ENCODE results near the gene HOXC6. TPM values are rescaled to one million over a fixed set of nuclear protein-coding genes. Genes with fewer than 3 reads are reported as not detected.

HOXC6 gene
- total RNA-seq, 1 experiment from 2014 or later = 10.2 TPM

- H3K36me3 ChIP-seq (ENCODE audit: control insufficient read depth, insufficient read depth, low read length) = no peaks in the 10 kb centered on the region; the same call in 1 of the 2 replicates
- TF ChIP-seq, protein P1, sequence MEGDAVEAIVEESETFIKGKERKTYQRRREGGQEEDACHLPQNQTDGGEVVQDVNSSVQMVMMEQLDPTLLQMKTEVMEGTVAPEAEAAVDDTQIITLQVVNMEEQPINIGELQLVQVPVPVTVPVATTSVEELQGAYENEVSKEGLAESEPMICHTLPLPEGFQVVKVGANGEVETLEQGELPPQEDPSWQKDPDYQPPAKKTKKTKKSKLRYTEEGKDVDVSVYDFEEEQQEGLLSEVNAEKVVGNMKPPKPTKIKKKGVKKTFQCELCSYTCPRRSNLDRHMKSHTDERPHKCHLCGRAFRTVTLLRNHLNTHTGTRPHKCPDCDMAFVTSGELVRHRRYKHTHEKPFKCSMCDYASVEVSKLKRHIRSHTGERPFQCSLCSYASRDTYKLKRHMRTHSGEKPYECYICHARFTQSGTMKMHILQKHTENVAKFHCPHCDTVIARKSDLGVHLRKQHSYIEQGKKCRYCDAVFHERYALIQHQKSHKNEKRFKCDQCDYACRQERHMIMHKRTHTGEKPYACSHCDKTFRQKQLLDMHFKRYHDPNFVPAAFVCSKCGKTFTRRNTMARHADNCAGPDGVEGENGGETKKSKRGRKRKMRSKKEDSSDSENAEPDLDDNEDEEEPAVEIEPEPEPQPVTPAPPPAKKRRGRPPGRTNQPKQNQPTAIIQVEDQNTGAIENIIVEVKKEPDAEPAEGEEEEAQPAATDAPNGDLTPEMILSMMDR (IDR thresholded peaks at IDR 0.05; ENCODE audit: insufficient read depth in 1 of 2, low read depth in 1 of 2, low read length in 1 of 2, severe bottlenecking in 1 of 2, unreplicated experiment in 1 of 2) = no peak
- peaks cover 30% of the 10 kb centered on the region for H3K4me1 Mint-ChIP-seq (ENCODE audit: low read depth, unreplicated experiment)
- POLR2A ChIA-PET = interaction anchor here (0.7 kb wide), 1 partner anchor 12 kb away, joined by 15 read pairs; no protein-coding TSS in a partner anchor
- CTCF ChIA-PET = interaction anchor here (0.6 to 1.4 kb wide), 4 partner anchors 16 to 197 kb away, joined by 3 to 4 read pairs (median 3); no protein-coding TSS in a partner anchor
- H3K9me3 Mint-ChIP-seq (ENCODE audit: unreplicated experiment) = no peaks in the 10 kb centered on the region
- H3K4me3 ChIP-seq (ENCODE audit: low read depth, low read length) = no peak overlapping the region
- H3K4me1 ChIP-seq = peaks cover 65% of the 10 kb centered on the region
- no peak for DNase-seq
- peak overlapping the region; percentile 60 for H3K4me3 Mint-ChIP-seq (ENCODE audit: unreplicated experiment)
- peak overlapping the region; percentile 10 for H3K27ac Mint-ChIP-seq (ENCODE audit: unreplicated experiment)
- peaks cover 6% of the 10 kb centered on the region for H3K36me3 Mint-ChIP-seq (ENCODE audit: insufficient read depth, unreplicated experiment)
- no TSS peak for BruUV-seq (replicated peaks)
- intact Hi-C loops (cut with micrococcal nuclease; ENCODE audit: unreplicated experiment) = no loop called here
- H3K27me3 ChIP-seq (replicated peaks; ENCODE audit: control insufficient read depth, insufficient read depth, low read length) = no peaks in the 10 kb centered on the region
- H3K9me3 ChIP-seq = no peaks in the 10 kb centered on the region
- H3K27me3 Mint-ChIP-seq (ENCODE audit: insufficient read depth, unreplicated experiment) = no peaks in the 10 kb centered on the region
These were observed 17.1 kb upstream of the HOXC6 start for GRCh38 chr12:54010972-54011664.

- Mint-ChIP-seq H3K36me3 (ENCODE audit: insufficient read depth, unreplicated experiment) (peaks cover 6% of the 10 kb centered on the region), H3K4me3 (ENCODE audit: unreplicated experiment) (peak overlapping the region; percentile 60), H3K27me3 (ENCODE audit: insufficient read depth, unreplicated experiment) (no peaks in the 10 kb centered on the region), H3K4me1 (ENCODE audit: low read depth, unreplicated experiment) (peaks cover 30% of the 10 kb centered on the region), H3K27ac (ENCODE audit: unreplicated experiment) (peak overlapping the region; percentile 63), H3K9me3 (ENCODE audit: unreplicated experiment) (no peaks in the 10 kb centered on the region)
- Histone ChIP-seq H3K4me3 (ENCODE audit: low read depth, low read length) (no peak overlapping the region), H3K9me3 (no peaks in the 10 kb centered on the region), H3K36me3 (ENCODE audit: control insufficient read depth, insufficient read depth, low read length) (no peaks in the 10 kb centered on the region; the same call in 1 of the 2 replicates), H3K4me1 (peaks cover 58% of the 10 kb centered on the region), H3K27me3 (replicated peaks; ENCODE audit: control insufficient read depth, insufficient read depth, low read length) (no peaks in the 10 kb centered on the region)
- no TSS peak for BruUV-seq (replicated peaks)
- ChIA-PET CTCF (interaction anchor here (1.0 to 1.4 kb wide), 2 partner anchors 20 kb away, joined by 3 to 4 read pairs; no protein-coding TSS in a partner anchor), POLR2A (no interaction called here)
- TF ChIP-seq, protein P1 (IDR thresholded peaks at IDR 0.05; ENCODE audit: insufficient read depth in 1 of 2, low read depth in 1 of 2, low read length in 1 of 2, severe bottlenecking in 1 of 2, unreplicated experiment in 1 of 2) = no peak
- DNase-seq = no peak
- intact Hi-C loops (cut with micrococcal nuclease; ENCODE audit: unreplicated experiment) = no loop called here
These were observed 16.3 kb upstream of the HOXC6 start for GRCh38 chr12:54011665-54012532.

DNA sequence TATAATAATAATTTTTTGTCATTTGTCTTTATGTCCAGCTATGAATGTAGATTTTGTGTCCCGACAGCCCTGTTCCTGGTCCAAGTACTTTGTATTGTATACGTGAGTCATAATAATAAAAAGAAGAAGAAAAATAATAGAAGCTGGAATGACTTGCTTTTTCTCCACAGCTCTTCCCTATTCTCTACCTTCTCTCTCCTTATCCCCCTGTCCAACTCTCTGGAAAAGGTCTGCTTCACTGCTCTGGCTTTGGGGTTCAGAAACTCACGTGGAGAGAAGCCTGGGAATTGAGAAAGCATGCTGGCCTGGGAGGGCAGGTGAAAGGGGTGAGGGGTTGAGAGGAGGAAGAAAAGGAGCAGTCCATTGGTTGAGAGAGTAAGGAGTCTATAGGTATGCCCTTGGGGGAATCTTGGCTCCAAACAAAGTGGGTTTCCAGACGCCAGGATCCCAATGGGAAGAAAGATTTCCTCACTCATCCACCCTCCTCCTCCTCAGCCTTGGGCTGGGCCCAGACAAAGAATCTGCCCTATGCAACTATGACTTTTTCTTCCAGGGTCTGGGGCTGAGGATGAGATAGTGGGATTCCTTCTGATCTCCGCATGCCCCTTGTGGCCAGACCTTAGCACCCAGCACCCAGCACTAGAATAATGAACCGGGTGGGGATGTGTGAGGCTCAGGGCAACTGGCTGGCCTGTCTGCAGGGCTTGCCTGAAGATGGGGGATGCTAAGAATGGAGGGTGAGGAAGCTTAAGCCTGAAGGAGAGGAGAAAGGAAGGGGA lies 15.4 kb upstream of the HOXC6 start:
- Histone ChIP-seq H3K27me3 (replicated peaks; ENCODE audit: control insufficient read depth, insufficient read depth, low read length) (no peaks in the 10 kb centered on the region), H3K4me1 (peaks cover 49% of the 10 kb centered on the region), H3K4me3 (ENCODE audit: low read depth, low read length) (no peak overlapping the region), H3K9me3 (no peaks in the 10 kb centered on the region), H3K36me3 (ENCODE audit: control insufficient read depth, insufficient read depth, low read length) (no peaks in the 10 kb centered on the region; the same call in 1 of the 2 replicates)
- Mint-ChIP-seq H3K9me3 (ENCODE audit: unreplicated experiment) (no peaks in the 10 kb centered on the region), H3K4me3 (ENCODE audit: unreplicated experiment) (peak overlapping the region; percentile 5), H3K36me3 (ENCODE audit: insufficient read depth, unreplicated experiment) (peaks cover 6% of the 10 kb centered on the region), H3K27me3 (ENCODE audit: insufficient read depth, unreplicated experiment) (no peaks in the 10 kb centered on the region), H3K4me1 (ENCODE audit: low read depth, unreplicated experiment) (peaks cover 30% of the 10 kb centered on the region), H3K27ac (ENCODE audit: unreplicated experiment) (peak overlapping the region; percentile 63)
- intact Hi-C loops (cut with micrococcal nuclease; ENCODE audit: unreplicated experiment) = no loop called here
- POLR2A ChIA-PET = no interaction called here
- CTCF ChIA-PET = interaction anchor here (0.5 to 1.0 kb wide), 2 partner anchors 20 to 632 kb away, joined by 3 read pairs; no protein-coding TSS in a partner anchor
- TF ChIP-seq, protein P1 (IDR thresholded peaks at IDR 0.05; ENCODE audit: insufficient read depth in 1 of 2, low read depth in 1 of 2, low read length in 1 of 2, severe bottlenecking in 1 of 2, unreplicated experiment in 1 of 2) = peak in 1 of 2 experiments; percentile 8
- no peak for DNase-seq
- no TSS peak for BruUV-seq (replicated peaks)
